GM03348 (cell line): ENCODE results near the gene STEAP1B.
"Not testable (repeated sequence)": the region's sequence is repeated elsewhere in the genome, so short reads cannot be mapped to it uniquely, and the experiment has no call there.

Source experiments
- DNase-seq: peaks from one replicate; pipeline ENCODE4 v3.0.0; 2012; ENCODE audit warnings: low spot score

The STEAP1B gene

DNA sequence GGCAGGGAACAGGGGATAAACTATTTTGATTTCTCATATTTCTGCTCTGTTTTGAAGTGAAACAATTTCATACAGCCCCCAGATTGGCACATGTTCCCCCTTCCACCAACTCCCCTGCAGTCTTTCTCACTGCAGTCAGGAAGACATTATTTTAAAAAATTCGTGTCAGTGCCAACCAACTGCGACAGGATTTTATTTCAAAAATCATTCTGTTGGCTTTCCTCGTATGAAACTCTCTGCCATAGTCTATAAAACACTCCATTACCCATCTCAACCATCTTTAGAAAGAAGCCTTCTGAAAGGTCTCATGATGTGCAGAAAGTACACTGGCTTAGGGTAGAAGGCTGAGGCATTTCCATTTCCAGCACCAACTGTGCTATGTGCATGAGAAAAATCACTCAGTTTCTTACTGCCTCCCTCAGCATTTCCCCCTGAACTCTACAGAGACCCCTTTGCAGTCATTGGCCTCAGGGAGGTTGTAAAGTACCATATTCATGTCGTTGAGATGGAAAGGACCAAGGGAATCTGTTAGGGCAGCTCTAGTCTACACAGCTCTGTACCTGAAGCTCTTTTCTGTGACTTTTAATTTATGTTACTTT lies 46.9 kb downstream of the STEAP1B start:
- DNase-seq = no peak

DNA sequence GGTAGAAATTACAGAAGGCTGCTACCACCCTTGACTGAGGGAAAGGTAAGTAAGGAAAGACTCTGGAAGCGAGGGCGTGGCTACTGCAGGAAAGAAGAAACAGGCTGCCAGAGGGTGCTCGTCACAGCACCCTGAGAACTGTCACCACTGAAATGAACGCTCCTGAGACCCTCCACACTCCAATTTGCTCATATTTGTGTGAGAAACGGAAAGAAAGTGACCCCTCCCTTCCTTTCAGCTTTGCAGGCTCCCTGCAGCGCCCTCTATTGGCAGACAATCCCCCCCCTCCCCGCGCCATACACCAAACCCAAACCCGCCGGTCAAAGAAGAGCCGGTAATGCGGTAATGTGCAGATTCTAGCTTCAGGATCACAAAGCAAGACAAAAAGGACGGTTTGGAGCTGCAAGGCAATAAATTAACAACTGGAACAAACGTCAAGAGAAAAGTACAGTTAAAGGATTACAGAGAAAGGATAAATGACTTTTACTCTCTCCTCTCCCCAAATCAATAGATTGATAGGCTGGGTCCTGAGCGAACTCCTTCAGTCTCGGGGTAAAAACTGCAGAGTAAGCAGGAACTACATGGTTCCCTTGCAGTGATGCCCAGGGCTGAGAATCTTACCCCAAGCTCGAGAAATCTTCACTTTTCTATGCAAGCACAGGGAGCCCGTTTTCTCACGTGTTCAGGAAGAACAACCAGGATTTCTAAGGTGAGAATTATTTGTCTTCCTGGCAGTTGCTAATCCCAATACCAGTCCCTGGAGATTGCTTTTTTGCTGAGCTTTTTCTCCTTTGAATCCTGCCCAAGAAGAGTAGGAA lies 47.6 kb downstream of the STEAP1B start:
- peak; percentile 75 for DNase-seq

GRCh38 chr7:22450013-22450412 lies 50.0 kb downstream of the STEAP1B start:
- DNase-seq = not testable (repeated sequence)

DNA sequence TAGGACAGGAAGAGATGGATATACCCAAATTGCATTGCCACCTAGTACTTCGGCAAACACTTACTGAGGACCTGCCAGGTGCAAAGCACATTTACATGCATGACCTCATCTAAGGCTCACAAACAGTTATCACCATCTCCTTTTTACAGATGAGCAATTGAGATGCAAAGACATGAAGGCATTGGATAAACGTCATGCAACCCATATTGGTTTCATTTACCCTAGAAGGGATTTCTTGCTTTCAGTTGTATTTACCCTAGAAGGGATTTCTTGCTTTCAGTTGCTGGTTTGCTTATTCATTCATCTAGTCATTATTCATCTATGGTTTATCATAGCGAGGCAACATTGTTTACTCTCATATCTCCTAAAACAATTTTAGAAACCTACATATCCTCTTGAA lies 52.2 kb downstream of the STEAP1B start:
- no peak for DNase-seq

GRCh38 chr7:22447008-22447407 lies 53.0 kb downstream of the STEAP1B start:
- DNase-seq = no peak

- no peak for DNase-seq
These were observed 54.1 kb downstream of the STEAP1B start for GRCh38 chr7:22445853-22446252.

DNA sequence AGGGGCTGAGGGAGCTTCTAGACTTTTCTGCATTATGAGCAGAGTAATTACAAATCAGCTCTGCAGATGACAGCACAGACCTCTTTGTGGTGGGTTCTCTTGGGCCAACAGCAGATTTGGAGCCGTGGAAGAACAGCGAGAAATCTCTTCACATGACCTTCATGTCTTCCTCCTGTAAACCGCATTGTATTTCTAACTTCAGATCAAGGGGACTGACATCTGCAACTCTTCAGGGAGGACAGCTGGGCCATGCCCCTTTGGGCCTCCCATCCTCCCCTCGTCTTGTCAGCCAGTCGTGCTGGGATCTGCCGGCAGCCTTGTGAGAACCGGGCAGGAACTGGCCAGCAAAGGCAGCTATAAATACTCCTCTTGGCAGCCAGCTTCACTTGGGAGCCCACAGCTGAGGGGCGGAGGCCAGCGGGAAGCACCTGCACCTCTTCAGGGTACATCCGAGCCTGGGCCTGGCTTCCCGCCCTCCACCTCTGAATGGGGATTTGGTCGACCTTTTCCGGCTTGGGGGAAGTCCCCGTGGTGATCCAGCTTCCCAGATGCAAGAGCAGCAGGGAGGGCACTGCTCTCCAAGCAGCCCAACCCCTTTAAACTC lies 54.7 kb downstream of the STEAP1B start:
- no peak for DNase-seq

DNA sequence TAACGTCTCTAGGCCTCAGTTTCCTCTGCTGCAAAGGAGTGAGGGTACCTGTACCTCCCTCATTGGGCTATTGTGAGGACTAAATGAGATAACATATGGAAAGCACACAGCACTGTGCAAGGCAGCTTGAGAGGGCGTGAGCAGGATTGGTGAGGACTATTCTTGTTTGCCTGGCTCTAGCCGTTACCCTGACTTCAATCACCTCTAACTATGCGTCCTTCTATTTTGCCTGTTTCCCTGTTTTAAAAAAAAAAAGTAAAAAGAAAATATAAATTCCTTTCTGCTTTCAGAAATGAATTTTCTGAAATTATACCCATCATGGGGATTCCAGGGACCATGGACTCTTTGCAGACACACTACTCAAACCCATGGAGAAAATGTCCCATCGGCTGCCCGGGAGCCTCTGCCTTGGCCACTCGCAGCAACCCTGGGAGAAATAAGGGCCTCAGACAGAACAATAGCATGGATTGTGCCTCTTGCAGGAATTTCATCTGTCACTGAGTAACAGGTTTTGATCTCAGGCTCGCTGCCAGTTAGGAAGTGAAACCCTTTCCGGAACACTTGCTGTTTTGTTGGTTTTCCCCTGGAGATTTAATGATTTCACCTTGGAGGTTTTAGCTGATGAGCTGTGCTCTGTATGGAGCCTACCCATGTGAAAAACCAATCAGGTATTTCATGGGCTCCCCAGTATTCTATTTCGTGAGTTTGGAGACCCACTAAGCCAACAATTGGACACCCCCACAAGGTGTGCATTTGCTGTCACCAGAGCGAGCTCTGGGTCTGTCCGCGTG lies 55.6 kb downstream of the STEAP1B start:
- DNase-seq = no peak

DNA sequence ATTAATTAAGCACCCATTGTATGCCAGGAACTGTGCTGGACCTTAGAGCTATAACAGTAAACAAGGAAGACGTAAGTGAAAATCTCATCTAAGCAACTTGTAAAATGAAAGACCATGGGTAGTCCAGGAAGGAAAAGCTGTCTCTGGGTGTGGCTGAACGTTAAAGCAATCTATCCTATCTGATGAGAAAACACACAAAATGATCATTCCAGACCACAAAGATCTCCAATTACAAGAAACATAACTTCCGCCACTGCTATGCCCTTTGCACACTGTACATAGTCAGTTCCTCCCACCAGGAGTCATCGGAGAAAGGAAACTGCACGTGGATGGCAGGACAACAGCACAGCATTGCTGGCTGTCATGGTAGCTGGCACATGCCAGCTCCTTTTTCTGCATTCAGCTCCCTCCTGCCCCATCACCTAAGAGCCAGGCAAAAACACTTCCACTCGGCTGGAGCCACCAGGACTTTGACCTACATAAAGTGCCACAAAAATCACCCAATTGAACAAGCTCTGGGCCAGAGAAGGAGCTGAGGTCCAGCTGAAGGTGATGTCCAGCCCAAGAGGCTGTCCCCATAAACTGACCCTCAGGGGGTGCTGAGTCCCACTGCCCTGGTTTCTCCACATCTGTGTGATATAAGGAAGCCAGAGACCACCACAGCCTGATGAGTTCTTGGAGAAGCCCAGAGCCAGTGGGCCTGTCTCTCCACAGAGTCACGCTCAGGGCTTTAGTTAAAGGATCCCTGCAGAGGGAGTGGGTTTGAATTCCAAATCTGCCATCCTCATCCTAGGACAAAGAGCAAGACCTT lies 56.4 kb downstream of the STEAP1B start:
- no peak for DNase-seq

DNA sequence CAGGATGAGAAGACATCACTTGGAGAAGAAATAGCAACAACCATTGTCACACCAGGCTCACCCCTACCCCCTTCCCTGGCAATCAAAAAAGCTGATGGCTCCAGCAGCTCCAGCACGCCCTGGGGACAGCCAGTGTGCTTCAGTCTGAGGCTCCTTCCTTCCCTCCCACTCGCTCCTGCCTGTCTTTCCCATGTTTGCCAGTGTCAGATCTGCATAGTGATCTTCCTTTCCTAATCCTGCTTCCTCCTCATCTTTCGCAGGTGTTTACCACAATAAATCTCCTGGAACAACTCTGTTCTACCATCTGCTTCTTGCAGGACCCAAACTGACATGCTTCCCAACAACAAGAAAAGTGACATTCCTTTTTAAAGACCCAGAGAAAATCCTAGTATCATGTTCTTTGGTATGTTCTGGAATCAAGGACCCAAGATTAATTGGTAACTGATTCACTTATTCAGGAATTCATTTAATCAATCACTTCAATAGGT lies 57.1 kb downstream of the STEAP1B start:
- no peak for DNase-seq

GRCh38 chr7:22442187-22442881 lies 57.7 kb downstream of the STEAP1B start:
- DNase-seq = no peak

DNA sequence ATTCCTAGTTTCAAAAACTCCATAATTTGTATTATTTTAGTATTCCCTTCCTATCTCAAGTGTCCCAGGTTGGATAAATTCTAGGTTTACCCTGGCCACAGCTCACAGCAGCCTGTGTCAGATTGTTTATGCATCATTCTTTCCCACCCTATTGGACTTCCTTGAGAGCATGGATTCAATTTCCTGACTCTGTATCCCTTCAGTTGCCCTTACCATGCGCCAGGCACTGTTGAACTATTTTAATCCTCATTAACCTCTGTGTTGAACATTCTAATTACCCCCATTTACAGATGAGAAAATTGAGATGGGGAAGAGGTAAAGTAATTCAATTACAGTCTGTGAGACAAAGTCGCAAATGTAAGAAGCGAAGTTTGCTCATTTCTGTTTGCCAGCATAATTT lies 58.8 kb downstream of the STEAP1B start:
- DNase-seq = no peak

DNA sequence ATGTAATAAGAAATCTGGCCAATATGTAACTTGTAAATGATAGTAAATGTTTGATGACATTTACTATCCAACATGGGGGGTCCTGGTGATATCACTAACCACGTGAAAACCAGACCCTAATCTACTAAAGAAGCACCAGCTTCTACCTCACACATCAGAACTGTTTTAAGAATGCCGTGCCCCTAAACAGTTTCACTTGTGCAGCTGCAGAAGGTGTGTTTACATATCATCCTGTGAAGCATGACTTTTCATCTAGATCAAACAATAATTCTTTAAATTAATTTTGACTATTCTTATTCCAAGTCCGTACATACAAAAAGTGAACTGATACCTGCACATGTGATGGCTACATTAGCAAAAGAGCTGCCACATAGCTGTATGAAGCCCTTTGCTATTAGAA lies 61.0 kb downstream of the STEAP1B start:
- no peak for DNase-seq

DNA sequence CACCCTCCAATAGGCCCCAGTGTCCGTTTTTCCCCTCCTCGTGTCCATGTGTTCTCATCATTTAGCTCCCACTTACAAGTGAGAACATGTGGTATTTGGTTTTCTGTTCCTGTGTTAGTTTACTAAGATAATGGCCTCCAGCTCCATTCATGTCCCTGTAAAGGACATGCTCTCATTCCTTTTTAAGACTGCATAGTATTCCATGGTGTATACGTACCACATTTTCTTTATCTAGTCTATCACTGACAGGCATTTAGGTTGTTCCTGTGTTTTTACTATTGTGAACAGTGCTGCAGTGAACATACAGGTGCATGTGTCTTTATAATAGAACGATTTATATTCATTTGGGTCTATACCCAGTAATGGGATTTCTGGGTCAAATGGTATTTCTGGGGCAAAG lies 63.4 kb downstream of the STEAP1B start:
- DNase-seq = not testable (repeated sequence)

DNA sequence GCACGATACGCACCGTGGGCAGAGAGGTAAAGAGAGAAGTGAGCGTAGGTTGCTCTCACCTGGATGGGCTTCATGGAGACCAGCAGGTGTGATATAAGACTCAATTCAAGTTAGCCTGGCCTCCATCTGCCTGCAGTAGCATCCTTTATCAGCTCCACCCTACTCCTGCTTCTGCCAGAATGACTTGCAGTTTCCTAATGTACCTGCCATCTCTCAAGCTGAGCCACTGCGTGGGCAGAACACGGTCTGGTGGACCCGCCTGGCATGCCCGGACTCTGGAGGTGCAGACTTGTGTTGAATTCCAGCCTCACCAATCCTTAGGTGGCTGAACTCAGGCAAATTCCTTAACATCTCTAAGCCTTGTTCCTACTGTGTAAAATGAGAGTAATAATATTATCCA lies 64.3 kb downstream of the STEAP1B start:
- DNase-seq = no peak

- no peak for DNase-seq
These were observed 64.9 kb downstream of the STEAP1B start for GRCh38 chr7:22435105-22435504.

DNA sequence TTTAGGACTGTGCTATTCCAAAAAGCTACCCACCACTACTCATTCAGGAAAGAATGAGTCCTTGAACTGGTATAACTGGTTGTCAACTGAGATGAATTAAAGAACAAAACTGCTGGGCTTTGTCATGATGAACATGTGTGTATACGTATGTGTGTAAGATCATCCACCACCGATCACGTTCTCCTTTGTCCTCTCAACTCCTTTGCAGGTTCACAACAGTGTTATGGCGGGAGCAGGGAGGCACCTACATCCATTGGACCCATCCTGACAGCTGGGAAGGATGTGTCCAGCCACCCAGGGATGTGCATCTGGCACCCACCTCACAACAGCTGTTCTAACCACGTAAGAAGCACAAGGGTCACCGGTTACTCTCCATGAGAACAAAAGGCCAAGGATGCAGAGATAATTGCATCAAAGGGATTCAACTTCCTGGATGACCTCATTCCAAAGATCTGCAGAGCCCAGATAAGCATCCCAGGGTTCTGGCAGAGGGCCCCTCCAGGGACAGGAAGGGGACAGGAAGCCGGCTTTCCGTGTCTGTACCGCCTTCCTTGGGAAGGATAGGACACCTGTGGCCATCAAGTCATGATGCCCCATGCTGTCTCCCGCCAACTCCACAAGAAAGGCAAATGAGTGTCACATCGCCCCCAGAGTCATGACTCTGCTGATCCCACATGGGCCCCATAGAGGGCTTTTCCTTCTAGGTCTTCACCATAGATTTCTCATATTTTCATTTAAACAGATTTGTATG lies 66.1 kb downstream of the STEAP1B start:
- no peak for DNase-seq

DNA sequence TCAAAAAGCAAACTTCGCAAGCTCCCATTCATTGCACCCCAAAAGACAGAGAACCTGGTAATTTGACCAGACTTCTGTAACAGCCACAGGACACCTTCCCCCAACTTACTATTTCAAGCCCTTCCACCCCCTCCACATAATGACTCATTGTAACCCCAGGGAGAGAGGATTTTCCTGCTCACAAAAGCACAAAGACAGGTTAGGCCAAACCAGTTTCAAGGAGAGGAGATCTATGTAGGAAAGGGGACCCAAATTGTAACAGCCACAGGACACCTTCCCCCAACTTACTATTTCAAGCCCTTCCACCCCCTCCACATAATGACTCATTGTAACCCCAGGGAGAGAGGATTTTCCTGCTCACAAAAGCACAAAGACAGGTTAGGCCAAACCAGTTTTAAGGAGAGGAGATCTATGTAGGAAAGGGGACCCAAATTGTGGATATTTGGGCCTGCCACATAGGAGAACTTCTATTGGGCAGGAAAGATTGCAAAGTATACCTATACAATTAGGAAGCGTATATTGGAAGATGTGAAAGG lies 66.8 kb downstream of the STEAP1B start:
- not testable (repeated sequence) for DNase-seq

DNA sequence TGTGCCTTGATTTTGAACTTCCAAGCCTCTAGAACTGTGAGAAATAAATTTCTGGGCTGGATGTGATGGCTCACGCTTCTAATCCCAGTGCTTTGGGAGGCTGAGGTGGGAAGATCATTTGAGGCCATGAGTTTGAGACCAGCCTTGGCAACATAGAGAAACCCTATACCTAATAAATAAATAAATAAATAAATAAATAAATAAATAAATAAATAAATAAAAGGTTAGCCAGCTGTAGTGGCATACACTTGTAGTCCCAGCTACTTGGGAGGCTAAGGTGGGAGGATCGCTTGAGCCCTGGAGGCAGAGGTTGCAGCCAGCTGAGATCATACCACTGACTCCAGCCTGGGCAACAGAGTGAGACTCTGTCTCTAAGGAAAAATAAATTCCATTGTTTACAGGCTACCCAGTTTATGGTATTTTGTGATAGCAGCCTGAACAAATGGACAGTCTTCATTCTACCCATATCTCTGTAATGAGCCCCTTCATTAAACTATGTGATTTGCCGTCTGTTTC lies 67.7 kb downstream of the STEAP1B start:
- no peak for DNase-seq

- peak; percentile 37 for DNase-seq
These were observed 69.5 kb downstream of the STEAP1B start for GRCh38 chr7:22430457-22430856.
